Measurements from ENCODE around the gene FANK1. TPM values are rescaled to one million over a fixed set of nuclear protein-coding genes. Genes with fewer than 3 reads are reported as not detected.

FANK1 gene
- total and polyA plus RNA-seq, 11 donors = 0.33 to 1.8 (median 0.44) TPM; not detected in 3

GRCh38 chr10:125849448-125849847, 46.9 kb upstream of the FANK1 start:
- H3K4me3 ChIP-seq = no peak overlapping the region
- peaks cover 0 to 34% (median 6%) of the 10 kb centered on the region in 12 donors for H3K4me1 ChIP-seq
- intact Hi-C loops (cut with DNase I) = no loop called here
- no peaks in the 10 kb centered on the region for H3K9me3 ChIP-seq
- 87 to 95% (median 89%) methylated on average over 7 of the region's 7 CpGs for WGBS, 4 donors
- H3K27me3 ChIP-seq = no peaks in the 10 kb centered on the region
- DNase-seq (no peak), ATAC-seq (peak in 1 of 4 donors; percentile 46)
- TF ChIP-seq POLR2A (IDR thresholded peaks at IDR 0.05) = no peak
- no peak for TF ChIP-seq CTCF (IDR thresholded peaks at IDR 0.05)
- H3K27ac ChIP-seq = peak overlapping the region in 5 of 12 donors; percentile 4 to 31 (median 24)
- H3K36me3 ChIP-seq = peaks cover 0 to 90% (median 74%) of the 10 kb centered on the region in 9 donors

- no peak overlapping the region for H3K4me3 ChIP-seq
- DNase-seq (no peak), ATAC-seq (peak; percentile 32 to 88 (median 78))
- WGBS, 4 donors = 77 to 88% (median 83%) methylated on average over 2 of the region's 2 CpGs
- intact Hi-C loops (cut with DNase I) = no loop called here
- H3K36me3 ChIP-seq = peaks cover 0 to 93% (median 75%) of the 10 kb centered on the region in 9 donors
- H3K9me3 ChIP-seq = no peaks in the 10 kb centered on the region
- H3K27ac ChIP-seq = peak overlapping the region in 9 of 12 donors; percentile 30 to 83 (median 66)
- H3K4me1 ChIP-seq = peaks cover 0 to 22% (median 0%) of the 10 kb centered on the region in 12 donors
- H3K27me3 ChIP-seq = no peaks in the 10 kb centered on the region
- TF ChIP-seq POLR2A (IDR thresholded peaks at IDR 0.05) = no peak
- no peak for TF ChIP-seq CTCF (IDR thresholded peaks at IDR 0.05)
These were observed 45.3 kb upstream of the FANK1 start for GRCh38 chr10:125850766-125851731.

GRCh38 chr10:125852487-125852886, 43.9 kb upstream of the FANK1 start:
- WGBS, 4 donors = 89 to 96% (median 94%) methylated on average over 7 of the region's 7 CpGs
- Histone ChIP-seq H3K27ac (peak overlapping the region in 1 of 12 donors; percentile 78), H3K27me3 (no peaks in the 10 kb centered on the region), H3K9me3 (no peaks in the 10 kb centered on the region), H3K4me3 (no peak overlapping the region), H3K4me1 (peaks cover 0 to 22% (median 0%) of the 10 kb centered on the region in 12 donors), H3K36me3 (peaks cover 0 to 94% (median 76%) of the 10 kb centered on the region in 9 donors)
- no peak for DNase-seq
- ATAC-seq = no peak
- TF ChIP-seq CTCF (IDR thresholded peaks at IDR 0.05) (no peak), POLR2A (IDR thresholded peaks at IDR 0.05) (no peak)
- intact Hi-C loops (cut with DNase I) = no loop called here

GRCh38 chr10:125857185-125857760, 39.1 kb upstream of the FANK1 start:
- Histone ChIP-seq H3K27me3 (no peaks in the 10 kb centered on the region), H3K27ac (no peak overlapping the region), H3K9me3 (no peaks in the 10 kb centered on the region), H3K4me3 (no peak overlapping the region), H3K4me1 (no peaks in the 10 kb centered on the region), H3K36me3 (peaks cover 0 to 85% (median 56%) of the 10 kb centered on the region in 9 donors)
- DNase-seq (no peak), ATAC-seq (no peak)
- intact Hi-C loops (cut with DNase I) = no loop called here
- 82 to 86% (median 82%) methylated on average over 2 of the region's 2 CpGs for WGBS, 4 donors
- no peak for TF ChIP-seq POLR2A (IDR thresholded peaks at IDR 0.05)
- no peak for TF ChIP-seq CTCF (IDR thresholded peaks at IDR 0.05)

Data from heart left ventricle (tissue), 16 donors.